NCI-H2081 treated with DMSO at 0.1 percent for 48 hours (cell line): ENCODE data around the gene PDLIM4.

Experiments
- DNase-seq: peaks from one replicate; lab custom pipeline; 2025; lab: John Stamatoyannopoulos, UW

PDLIM4 gene

GRCh38 chr5:132253452-132254320 lies 3.8 kb upstream of the PDLIM4 start:
- DNase-seq, result no peak

GRCh38 chr5:132254321-132254977 lies 3.0 kb upstream of the PDLIM4 start:
- no peak for DNase-seq

GRCh38 chr5:132256086-132256782 lies 1.3 kb upstream of the PDLIM4 start:
- DNase-seq, result no peak

GRCh38 chr5:132256783-132257130 lies 739 bp upstream of the PDLIM4 start:
- no peak for DNase-seq

GRCh38 chr5:132258102-132259068 lies 889 bp downstream of the PDLIM4 start:
- no peak for DNase-seq

- no peak for DNase-seq
Observed at GRCh38 chr5:132259069-132259851, 1.8 kb downstream of the PDLIM4 start.

GRCh38 chr5:132260051-132260450 lies 2.6 kb downstream of the PDLIM4 start:
- DNase-seq, result no peak

- no peak for DNase-seq
Observed at GRCh38 chr5:132260714-132261551, 3.4 kb downstream of the PDLIM4 start.

GRCh38 chr5:132261881-132262845 lies 4.7 kb downstream of the PDLIM4 start:
- DNase-seq, result no peak

GRCh38 chr5:132262882-132263547 lies 5.5 kb downstream of the PDLIM4 start:
- DNase-seq, result no peak

- DNase-seq, result no peak
Observed at GRCh38 chr5:132263548-132264261, 6.2 kb downstream of the PDLIM4 start.

GRCh38 chr5:132264546-132265335 lies 7.2 kb downstream of the PDLIM4 start:
- no peak for DNase-seq

- DNase-seq, result no peak
Observed at GRCh38 chr5:132265336-132266030, 8.0 kb downstream of the PDLIM4 start.

GRCh38 chr5:132266031-132266835 lies 8.7 kb downstream of the PDLIM4 start:
- DNase-seq, result no peak

GRCh38 chr5:132266836-132267160 lies 9.3 kb downstream of the PDLIM4 start:
- no peak for DNase-seq
